DND-41 (cell line): Measurements from ENCODE around the gene DLGAP5.

Experiments
- ATAC-seq: fragments of 200-7000 bp; cut with Tn5 transposase; 3 replicates; pipeline ENCODE4 v1.9.1; 2021; ENCODE audit warnings: low read depth; ENCODE audit not compliant: insufficient read depth
- DNase-seq: peaks from one replicate; pipeline ENCODE4 v3.0.0-alpha.2; 2020
- H2AFZ ChIP-seq: 2 replicates; pipeline ENCODE4 v1.6.0; 2012; ENCODE audit warnings: low read depth, low read length
- H3K27ac ChIP-seq: 2 replicates; pipeline ENCODE4 v1.5.1; 2012; ENCODE audit warnings: low read length, inconsistent platforms
- H3K27me3 ChIP-seq: fragments of 200-600 bp; sonication (generic); 2 replicates; pipeline ENCODE4 v1.6.0; 2012; ENCODE audit warnings: low read length, mild to moderate bottlenecking, inconsistent platforms; ENCODE audit not compliant: insufficient read depth, poor library complexity
- H3K36me3 ChIP-seq: 2 replicates; pipeline ENCODE4 v1.5.1; 2012; ENCODE audit warnings: low read length, inconsistent platforms; ENCODE audit not compliant: insufficient read depth
- H3K4me1 ChIP-seq: 2 replicates; pipeline ENCODE4 v1.5.1; 2012; ENCODE audit warnings: mild to moderate bottlenecking, low read length; ENCODE audit not compliant: insufficient read depth
- H3K4me2 ChIP-seq: 2 replicates; pipeline ENCODE4 v1.6.0; 2012; ENCODE audit warnings: mild to moderate bottlenecking, moderate library complexity, low read length, inconsistent platforms; ENCODE audit not compliant: insufficient read depth
- H3K4me3 ChIP-seq, 2 experiments: fragments of 200-600 bp in 1 of 2; shearing (Covaris generic) in 1 of 2; 2 replicates each; pipeline ENCODE4 v1.5.1; 2012 to 2016; ENCODE audit warnings: inconsistent platforms in 2 of 2, low read length in 2 of 2, mild to moderate bottlenecking in 2 of 2, low read depth in 1 of 2, moderate library complexity in 1 of 2
- H3K79me2 ChIP-seq: 2 replicates; pipeline ENCODE4 v1.6.0; 2012; ENCODE audit warnings: low read length, inconsistent platforms; ENCODE audit not compliant: insufficient read depth
- H3K9ac ChIP-seq: 2 replicates; pipeline ENCODE4 v1.6.0; 2012; ENCODE audit warnings: low read depth, mild to moderate bottlenecking, inconsistent platforms, low read length, moderate library complexity
- H3K9me3 ChIP-seq: 2 replicates; pipeline ENCODE4 v1.5.1; 2012; ENCODE audit warnings: low read length, moderate library complexity, mild to moderate bottlenecking, inconsistent platforms; ENCODE audit not compliant: insufficient read depth, severe bottlenecking
- H4K20me1 ChIP-seq: 2 replicates; pipeline ENCODE4 v1.6.0; 2012; ENCODE audit warnings: low read length; ENCODE audit not compliant: insufficient read depth
- EZH2 ChIP-seq: IDR thresholded peaks from 3 replicates; pipeline ENCODE4 v1.6.1; 2012; ENCODE audit warnings: borderline replicate concordance, low read depth, mild to moderate bottlenecking, moderate library complexity, low read length, inconsistent platforms; ENCODE audit not compliant: severe bottlenecking
- TF ChIP-seq, protein P1 (sequence below): IDR thresholded peaks from 2 replicates; pipeline ENCODE4 v1.5.1; 2012; ENCODE audit warnings: borderline replicate concordance, low read length, moderate library complexity, mild to moderate bottlenecking; ENCODE audit not compliant: poor library complexity, severe bottlenecking; ENCODE audit errors: extremely low read depth

Gene DLGAP5

DNA sequence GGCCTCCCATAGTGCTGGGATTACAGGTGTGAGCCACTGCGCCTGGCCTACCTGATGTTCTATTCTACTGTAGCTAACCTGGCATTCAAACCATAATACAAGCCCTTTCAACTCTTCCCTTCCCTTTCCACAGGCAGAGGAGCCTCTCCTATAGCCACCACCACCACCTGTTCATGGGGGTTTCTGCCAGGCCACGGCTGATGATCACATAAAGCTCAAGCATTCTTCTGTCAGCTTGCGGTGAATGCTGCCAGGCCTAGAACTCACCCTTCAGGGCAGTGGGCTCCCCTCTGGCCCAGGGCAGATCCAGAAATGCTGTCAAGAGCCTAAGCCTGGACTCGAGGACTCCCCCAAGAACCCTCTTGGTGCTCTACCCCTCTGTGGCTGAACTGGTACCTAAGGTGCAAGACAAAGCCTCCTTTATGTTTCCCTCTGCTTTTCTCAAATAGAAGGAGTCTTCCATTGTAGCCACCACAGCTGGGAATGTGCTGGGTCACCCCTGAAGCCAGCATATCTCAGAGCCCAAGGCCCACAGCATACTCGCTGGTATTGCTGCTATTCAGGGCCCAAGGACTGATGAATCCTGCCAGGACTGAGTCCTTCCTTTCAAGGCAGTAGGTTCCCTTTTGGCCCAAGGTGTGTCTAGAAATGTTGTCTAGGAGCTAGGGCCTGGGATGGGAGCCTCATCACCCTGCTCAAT lies 3.4 kb upstream of the DLGAP5 start:
- no peaks in the 10 kb centered on the region for H3K27me3 ChIP-seq
- ATAC-seq (no peak), DNase-seq (no peak)
- peaks cover 17% of the 10 kb centered on the region for H3K4me1 ChIP-seq
- no peak overlapping the region for H3K4me2 ChIP-seq
- no peaks in the 10 kb centered on the region for H3K9me3 ChIP-seq
- H3K4me3 ChIP-seq: no peak overlapping the region
- TF ChIP-seq, protein P1, sequence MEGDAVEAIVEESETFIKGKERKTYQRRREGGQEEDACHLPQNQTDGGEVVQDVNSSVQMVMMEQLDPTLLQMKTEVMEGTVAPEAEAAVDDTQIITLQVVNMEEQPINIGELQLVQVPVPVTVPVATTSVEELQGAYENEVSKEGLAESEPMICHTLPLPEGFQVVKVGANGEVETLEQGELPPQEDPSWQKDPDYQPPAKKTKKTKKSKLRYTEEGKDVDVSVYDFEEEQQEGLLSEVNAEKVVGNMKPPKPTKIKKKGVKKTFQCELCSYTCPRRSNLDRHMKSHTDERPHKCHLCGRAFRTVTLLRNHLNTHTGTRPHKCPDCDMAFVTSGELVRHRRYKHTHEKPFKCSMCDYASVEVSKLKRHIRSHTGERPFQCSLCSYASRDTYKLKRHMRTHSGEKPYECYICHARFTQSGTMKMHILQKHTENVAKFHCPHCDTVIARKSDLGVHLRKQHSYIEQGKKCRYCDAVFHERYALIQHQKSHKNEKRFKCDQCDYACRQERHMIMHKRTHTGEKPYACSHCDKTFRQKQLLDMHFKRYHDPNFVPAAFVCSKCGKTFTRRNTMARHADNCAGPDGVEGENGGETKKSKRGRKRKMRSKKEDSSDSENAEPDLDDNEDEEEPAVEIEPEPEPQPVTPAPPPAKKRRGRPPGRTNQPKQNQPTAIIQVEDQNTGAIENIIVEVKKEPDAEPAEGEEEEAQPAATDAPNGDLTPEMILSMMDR: no peak
- TF ChIP-seq EZH2: no peak
- H3K79me2 ChIP-seq: peaks cover 16% of the 10 kb centered on the region
- H3K27ac ChIP-seq: no peak overlapping the region
- H2AFZ ChIP-seq: no peak overlapping the region
- H3K9ac ChIP-seq: no peak overlapping the region
- no peaks in the 10 kb centered on the region for H4K20me1 ChIP-seq
- no peaks in the 10 kb centered on the region; the same call in 1 of the 2 replicates for H3K36me3 ChIP-seq

- Histone ChIP-seq H3K4me3 (peak overlapping the region; percentile 71 to 74; a peak in 3 of 4 replicates), H3K9ac (peak overlapping the region; percentile 75), H3K36me3 (peaks cover 9% of the 10 kb centered on the region), H3K4me1 (peaks cover 28% of the 10 kb centered on the region), H2AFZ (peak overlapping the region; percentile 88), H3K27ac (peak overlapping the region; percentile 75), H4K20me1 (no peaks in the 10 kb centered on the region), H3K27me3 (no peaks in the 10 kb centered on the region), H3K9me3 (no peaks in the 10 kb centered on the region), H3K79me2 (peaks cover 41% of the 10 kb centered on the region), H3K4me2 (peak overlapping the region; percentile 78)
- no peak for TF ChIP-seq EZH2
- TF ChIP-seq, protein P1: no peak
- no peak for ATAC-seq
- DNase-seq: no peak
Observed at GRCh38 chr14:55192054-55192621, 753 bp upstream of the DLGAP5 start.

DNA sequence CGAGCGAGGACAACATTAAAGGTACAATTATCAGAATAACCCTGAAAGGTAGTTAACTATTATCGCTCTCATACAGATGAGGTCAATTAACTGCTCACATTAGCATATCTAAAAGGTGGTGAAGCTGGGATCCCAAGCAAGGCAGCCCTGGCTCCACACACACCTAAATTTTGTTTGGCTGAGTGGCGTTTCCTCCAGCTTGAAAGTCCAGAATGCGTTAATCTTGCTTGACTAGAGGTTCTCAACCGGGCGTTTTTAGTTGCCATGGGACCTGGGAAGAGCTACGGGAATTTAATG lies 531 bp downstream of the DLGAP5 start:
- Histone ChIP-seq H3K4me3 (peak overlapping the region; percentile 71 to 74), H3K9me3 (no peaks in the 10 kb centered on the region), H3K36me3 (peaks cover 15% of the 10 kb centered on the region), H2AFZ (peak overlapping the region; percentile 82), H3K27ac (peak overlapping the region; percentile 77), H3K9ac (peak overlapping the region; percentile 75), H3K79me2 (peaks cover 49% of the 10 kb centered on the region), H4K20me1 (no peaks in the 10 kb centered on the region), H3K4me2 (peak overlapping the region; percentile 78), H3K4me1 (peaks cover 28% of the 10 kb centered on the region), H3K27me3 (no peaks in the 10 kb centered on the region)
- TF ChIP-seq EZH2: no peak
- TF ChIP-seq, protein P1: no peak
- ATAC-seq (no peak; the same call in 2 of the 3 replicates), DNase-seq (no peak)
